HG03442 (cell line): ENCODE measurements around the gene NLRP7.

Experiments used
- ATAC-seq: cut with Tn5 transposase; IDR thresholded peaks from one replicate; pipeline ENCODE4 v1.9.1; 2021; ENCODE audit warnings: mild to moderate bottlenecking, moderate library complexity; ENCODE audit not compliant: unreplicated experiment

The NLRP7 gene

DNA sequence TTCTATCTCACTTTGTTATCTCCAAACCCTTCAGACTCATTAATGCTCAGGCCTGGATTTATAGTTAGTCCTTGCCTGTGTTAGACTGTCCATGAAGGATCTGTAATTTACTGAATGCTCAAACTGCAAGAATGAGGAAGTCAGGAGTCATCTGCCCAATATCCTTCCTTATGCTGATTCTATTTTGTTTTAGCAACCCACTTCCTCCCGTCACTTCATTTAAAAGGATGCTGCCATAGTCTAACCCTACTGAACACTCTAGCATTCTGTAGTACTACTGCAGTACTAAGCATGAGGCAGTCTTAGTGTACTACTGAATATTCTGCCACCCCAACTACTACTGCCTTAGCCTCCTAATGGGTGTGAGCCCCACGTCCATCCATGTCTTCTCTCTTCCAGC lies 71.8 kb downstream of the NLRP7 start:
- ATAC-seq = no peak

- ATAC-seq = no peak
Observed at GRCh38 chr19:54873990-54874389, 73.3 kb downstream of the NLRP7 start, which contains the start of gene FCAR. TSS of gene FCAR (plus strand) at chr19:54874235. CDS start at chr19:54874290, 55 bp downstream.
